ENCODE results near the gene ARMH4.

DNA sequence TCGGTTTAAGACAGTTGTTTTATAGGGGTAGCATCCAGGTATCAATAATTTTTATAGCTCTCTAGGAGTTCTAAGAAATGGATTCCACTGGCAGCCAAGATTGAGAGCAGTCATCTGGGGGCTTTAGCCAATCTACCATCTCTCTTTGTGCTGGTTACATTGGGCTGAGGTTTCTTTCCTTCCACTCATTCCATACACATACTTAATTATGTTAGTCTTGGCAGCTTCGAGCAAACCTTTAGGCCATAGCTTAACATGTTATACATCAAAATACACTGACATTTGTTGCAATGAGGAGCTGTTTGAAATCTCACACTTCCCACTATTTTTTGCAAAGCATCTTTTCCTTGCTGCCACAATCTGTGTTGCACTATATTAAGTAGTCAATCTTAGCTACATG is 63.1 kb downstream of the ARMH4 start:
- no peak for TF ChIP-seq GATA3 (IDR thresholded peaks at IDR 0.05; ENCODE audit: low read depth, low read length)
- no peak for TF ChIP-seq GATA2 (IDR thresholded peaks at IDR 0.05; ENCODE audit: low read depth, low read length)

Measured in SH-SY5Y (cell line).